K562 (cell line): ENCODE measurements around the gene CFAP52. TPM values are rescaled to one million over a fixed set of nuclear protein-coding genes. Genes with fewer than 3 reads are reported as not detected.

Experiments used
- ATAC-seq: fragments of 200-7000 bp; cut with Tn5 transposase; 3 replicates; pipeline ENCODE4 v1.9.1; 2020; ENCODE audit warnings: moderate library complexity
- BruUV-seq: library from RNA; stranded (reverse); fragments of 400-500 nt; replicated peaks from 2 replicates; lab custom pipeline; 2021; lab: Mats Ljungman, UMichigan
- CTCF ChIA-PET: fragments of 300-600 bp; formaldehyde crosslinking; extraction: SDS; loops from one replicate; lab custom pipeline; 2021; ENCODE audit warnings: low intra/inter-chr PET ratio; lab: Yijun Ruan, JAX
- POLR2A ChIA-PET: fragments of 300-600, 350-650 bp; sonication (Branson Sonifier 250); formaldehyde crosslinking; extraction: SDS; loops from one replicate; lab custom pipeline; 2021; ENCODE audit warnings: antibody characterized with exemption, inconsistent platforms; lab: Yijun Ruan, JAX
- DNase-seq, 4 experiments: peaks; one replicate each; pipeline versions ENCODE4 v3.0.0 to v3.0.0-alpha.2; 2011 to 2018; ENCODE audit warnings: low spot score in 3 of 4, mixed read lengths in 3 of 4; ENCODE audit errors: extremely low read depth in 1 of 4
- FAIRE-seq: peaks from 2 replicates; lab custom pipeline; 2011; peaks lifted over from hg19 to GRCh38; lab: Jason Lieb, UNC
- H2AFZ ChIP-seq: 2 replicates; pipeline ENCODE4 v1.6.0; 2011; ENCODE audit warnings: low read depth, low read length, control low read depth, inconsistent platforms
- H3K27ac ChIP-seq: fragments of 200-600 bp; 3 replicates; pipeline ENCODE4 v1.8.0; 2011; ENCODE audit warnings: low read depth, mild to moderate bottlenecking, control low read depth, inconsistent platforms, low read length, moderate library complexity, mixed read lengths; ENCODE audit errors: extremely low read depth
- H3K27me3 ChIP-seq, 2 experiments: fragments of 300-600 bp in 1 of 2; 2 replicates in 1 of 2; 3 replicates in 1 of 2; pipeline versions ENCODE4 v1.6.0 to v1.8.0; 2011; ENCODE audit warnings: inconsistent platforms in 2 of 2, low read length in 2 of 2, mild to moderate bottlenecking in 1 of 2, mixed read lengths in 1 of 2, moderate library complexity in 1 of 2; ENCODE audit not compliant: control insufficient read depth in 2 of 2, insufficient read depth in 2 of 2
- H3K36me3 ChIP-seq: fragments of 300-600 bp; 3 replicates; pipeline ENCODE4 v1.8.0; 2011; ENCODE audit warnings: mild to moderate bottlenecking, low read length, inconsistent platforms; ENCODE audit not compliant: control insufficient read depth, insufficient read depth
- H3K4me1 ChIP-seq, 2 experiments: fragments of 200-600 bp in 1 of 2; replicated peaks in 1 of 2; 2 replicates in 1 of 2; 3 replicates in 1 of 2; pipeline versions ENCODE4 v1.5.1 to v1.8.0; 2011; ENCODE audit warnings: inconsistent platforms in 2 of 2, low read length in 2 of 2, mild to moderate bottlenecking in 1 of 2, mixed read lengths in 1 of 2, moderate library complexity in 1 of 2; ENCODE audit not compliant: control insufficient read depth in 2 of 2, insufficient read depth in 2 of 2
- H3K4me2 ChIP-seq: 2 replicates; pipeline ENCODE4 v1.6.1; 2011; ENCODE audit warnings: low read length, control low read depth, inconsistent platforms, mixed read lengths; ENCODE audit not compliant: insufficient read depth
- H3K4me3 ChIP-seq: fragments of 200-600 bp; sonication (generic), shearing (Covaris generic); 2 replicates; pipeline ENCODE4 v1.5.1; 2016; ENCODE audit warnings: control low read depth, inconsistent platforms
- H3K79me2 ChIP-seq: fragments of 200-600 bp; 3 replicates; pipeline ENCODE4 v1.8.0; 2011; ENCODE audit warnings: low read length, inconsistent platforms; ENCODE audit not compliant: control insufficient read depth, insufficient read depth
- H3K9ac ChIP-seq, 2 experiments: 2 replicates each; pipeline versions ENCODE4 v1.6.0 to v1.6.1; 2011; ENCODE audit warnings: low read depth in 2 of 2, low read length in 2 of 2, control low read depth in 1 of 2, inconsistent platforms in 1 of 2, mild to moderate bottlenecking in 1 of 2, mixed read lengths in 1 of 2; ENCODE audit not compliant: insufficient read depth in 1 of 2
- H3K9me1 ChIP-seq: one replicate; pipeline ENCODE4 v1.6.0; 2011; ENCODE audit warnings: inconsistent platforms, mild to moderate bottlenecking, low read length, moderate library complexity; ENCODE audit not compliant: control insufficient read depth, insufficient read depth
- H3K9me3 ChIP-seq: replicated peaks from 2 replicates; pipeline ENCODE4 v1.5.1; 2011; ENCODE audit warnings: low read depth, low read length, inconsistent platforms; ENCODE audit not compliant: control insufficient read depth, insufficient read depth
- H4K20me1 ChIP-seq: replicated peaks from 2 replicates; pipeline ENCODE4 v1.6.1; 2011; ENCODE audit warnings: low read length, inconsistent platforms, mixed read lengths; ENCODE audit not compliant: control insufficient read depth, insufficient read depth
- ARID1B ChIP-seq: fragments of 450-650 bp; IDR thresholded peaks from 2 replicates; pipeline ENCODE4 v1.6.1; 2016; ENCODE audit warnings: antibody characterized with exemption, mild to moderate bottlenecking, inconsistent platforms
- CLOCK ChIP-seq: fragments of 250-450 bp; sonication (Bioruptor Pico); IDR thresholded peaks from 2 replicates; pipeline ENCODE4 v1.4.0; 2020; ENCODE audit warnings: mild to moderate bottlenecking, moderate library complexity, borderline replicate concordance
- GATA2 ChIP-seq: sonication (generic); formaldehyde crosslinking; IDR thresholded peaks from 2 replicates; pipeline ENCODE4 v1.4.0; 2020; ENCODE audit warnings: mild to moderate bottlenecking, missing genetic modification reagents
- MIER1 ChIP-seq: fragments of 450-650 bp; IDR thresholded peaks from 2 replicates; pipeline ENCODE4 v1.6.1; 2016; ENCODE audit warnings: antibody characterized with exemption, mild to moderate bottlenecking, low read depth
- NBN ChIP-seq: fragments of 450-650 bp; IDR thresholded peaks from 2 replicates; pipeline ENCODE4 v1.6.1; 2016; ENCODE audit warnings: low read depth, mild to moderate bottlenecking
- SLC30A9 ChIP-seq: fragments of 250-450 bp; sonication (Bioruptor Pico); IDR thresholded peaks from 2 replicates; pipeline ENCODE4 v1.8.0; 2022; ENCODE audit warnings: mild to moderate bottlenecking, moderate library complexity
- SREBF2 ChIP-seq: sonication (generic); formaldehyde crosslinking; IDR thresholded peaks from 2 replicates; pipeline ENCODE4 v1.4.0; 2020; ENCODE audit warnings: mild to moderate bottlenecking, missing genetic modification reagents
- SRF ChIP-seq, 2 experiments: fragments of 250-450, 450-650 bp in 1 of 2; sonication (Bioruptor Pico) in 1 of 2; sonication (generic) in 1 of 2; formaldehyde crosslinking; IDR thresholded peaks; 2 replicates each; pipeline versions ENCODE4 v1.5.0 to v1.5.1; 2020 to 2022; ENCODE audit warnings: mild to moderate bottlenecking in 1 of 2, missing genetic modification reagents in 1 of 2
- SRSF3 ChIP-seq: fragments of 200-400 bp; formaldehyde crosslinking; IDR thresholded peaks from 2 replicates; pipeline ENCODE4 v1.6.1; 2016; ENCODE audit warnings: mild to moderate bottlenecking, low read length, moderate library complexity; ENCODE audit not compliant: insufficient read depth
- TEAD4 ChIP-seq, 2 experiments: sonication (generic) in 1 of 2; formaldehyde crosslinking in 1 of 2; IDR thresholded peaks; 2 replicates each; pipeline versions ENCODE4 v1.6.1 to v1.8.0; 2012 to 2022; ENCODE audit warnings: borderline replicate concordance in 1 of 2, inconsistent platforms in 1 of 2, low read length in 1 of 2, mild to moderate bottlenecking in 1 of 2, missing genetic modification reagents in 1 of 2
- YBX1 ChIP-seq: fragments of 450-650 bp; IDR thresholded peaks from 2 replicates; pipeline ENCODE4 v1.7.1; 2016; ENCODE audit warnings: mild to moderate bottlenecking
- ZFX ChIP-seq: sonication (generic); formaldehyde crosslinking; IDR thresholded peaks from 2 replicates; pipeline ENCODE4 v1.8.0; 2022; ENCODE audit warnings: mild to moderate bottlenecking, missing genetic modification reagents, moderate library complexity
- WGBS: fragments of 100-300 bp; shearing (Covaris generic); methylation state at CpG from one replicate; pipeline ENCODE4 v1.1.6; 2016; ENCODE audit warnings: low coverage, mixed read lengths; ENCODE audit not compliant: insufficient coverage; ENCODE audit errors: missing lambda C conversion rate; 5-methylcytosine and 5-hydroxymethylcytosine counted together
- in situ Hi-C: fragments of 300-500 bp; cut with MboI; formaldehyde crosslinking; loops from 4 replicates; pipeline ENCODE4 v1.15.0; 2018; ENCODE audit warnings: inconsistent platforms, mixed read lengths
- intact Hi-C: fragments of 100-400 bp; cut with micrococcal nuclease; formaldehyde crosslinking; loops from 2 replicates; pipeline ENCODE4 v1.14.2; 2022
- polyA plus RNA-seq, 8 experiments: library from polyadenylated mRNA; depleted of rRNA in 4 of 8; stranded (reverse) in 5 of 8; unstranded in 3 of 8; fragments of >200 nt; fragmentation: Nextera tagmentation in 2 of 8; fragmentation: Illumina TruSeq in 1 of 8; extraction: Ambion mirVana in 2 of 8; extraction: Trizol in 1 of 8; gene quantifications; 2 replicates each; pipeline versions ENCODE4 v1.2.1 to v1.2.3, GENCODE V29; 2011 to 2014; ENCODE audit warnings: inconsistent platforms in 1 of 8, missing spikeins in 1 of 8
- total RNA-seq, 7 experiments: library from RNA; depleted of rRNA in 6 of 7; stranded (reverse); fragments of >200 nt in 6 of 7; fragmentation: Illumina TruSeq in 2 of 7; extraction: Trizol in 2 of 7; gene quantifications; 2 replicates each; pipeline versions ENCODE4 v1.2.1 to v1.2.3, GENCODE V29; 2011 to 2021; ENCODE audit warnings: low replicate concordance in 1 of 7

Gene CFAP52
- total and polyA plus RNA-seq, 9 of the 15 experiments (the other 6 are each of a cell fraction or from before 2014, with no cell fraction given) = not detected

GRCh38 chr17:9557161-9557755, 19.2 kb upstream of the CFAP52 start:
- Histone ChIP-seq H3K4me2 (no peak overlapping the region), H3K79me2 (no peaks in the 10 kb centered on the region), H3K36me3 (no peaks in the 10 kb centered on the region), H3K9me3 (no peaks in the 10 kb centered on the region), H3K27ac (no peak overlapping the region), H4K20me1 (no peaks in the 10 kb centered on the region), H3K9me1 (no peaks in the 10 kb centered on the region), H3K9ac (no peak overlapping the region), H3K4me3 (no peak overlapping the region), H2AFZ (no peak overlapping the region), H3K27me3 (no peaks in the 10 kb centered on the region), H3K4me1 (no peaks in the 10 kb centered on the region)
- ChIA-PET POLR2A (no interaction called here), CTCF (no interaction called here)
- no TSS peak for BruUV-seq
- ATAC-seq (no peak), FAIRE-seq (no peak), DNase-seq (no peak)
- no peak for TF ChIP-seq MIER1
- no peak for TF ChIP-seq GATA2 (CRISPR knock-in tag)
- intact Hi-C loops = loop anchor here (10.0 kb wide), 1 partner anchor 562 kb away; no protein-coding TSS in a partner anchor
- WGBS = 51% methylated on average over 10 of the region's 10 CpGs
- in situ Hi-C loops = no loop called here

- H3K9ac ChIP-seq = no peak overlapping the region
- POLR2A ChIA-PET = no interaction called here
- TF ChIP-seq YBX1 (no peak), TEAD4 (IDR thresholded peaks at IDR 0.05; ENCODE audit: low read length) (no peak), TEAD4 (CRISPR knock-in tag; IDR thresholded peaks at IDR 0.05; ENCODE audit: borderline replicate concordance) (no peak), CLOCK (no peak), SLC30A9 (no peak), SREBF2 (CRISPR knock-in tag) (no peak), ARID1B (no peak), SRSF3 (no peak), ZFX (no peak), SRF (CRISPR knock-in tag; IDR thresholded peaks at IDR 0.05) (no peak), NBN (no peak)
- TF ChIP-seq, all 486 proteins: peak for 0
- Histone ChIP-seq H3K9me1 (no peaks in the 10 kb centered on the region), H3K27me3 (no peaks in the 10 kb centered on the region), H3K36me3 (no peaks in the 10 kb centered on the region), H3K27ac (no peak overlapping the region), H3K79me2 (no peaks in the 10 kb centered on the region), H3K9me3 (no peaks in the 10 kb centered on the region), H3K4me2 (no peak overlapping the region), H2AFZ (no peak overlapping the region), H3K4me1 (no peaks in the 10 kb centered on the region), H4K20me1 (no peaks in the 10 kb centered on the region), H3K4me3 (no peak overlapping the region)
- WGBS = 18% methylated on average over 7 of the region's 9 CpGs
- CTCF ChIA-PET = no interaction called here
- ATAC-seq (no peak), DNase-seq (no peak), FAIRE-seq (no peak)
- in situ Hi-C loops = no loop called here
- intact Hi-C loops = loop anchor here (10.0 kb wide), 1 partner anchor 563 kb away; no protein-coding TSS in a partner anchor
- no TSS peak for BruUV-seq
These were observed 18.6 kb upstream of the CFAP52 start for GRCh38 chr17:9557857-9558256.
